ENCODE data around the gene YWHAG. TPM values are rescaled to one million over a fixed set of nuclear protein-coding genes. Genes with fewer than 3 reads are reported as not detected.

The YWHAG gene
- total and polyA plus RNA-seq, 9 of the 15 experiments (the other 6 are each of a cell fraction or from before 2014, with no cell fraction given), result 30.4 to 246 (median 94.5) TPM

- TF ChIP-seq NEUROD1 (IDR thresholded peaks at IDR 0.05; ENCODE audit: borderline replicate concordance, low read depth, low read length, partially characterized antibody) (peak; percentile 25), LEF1 (IDR thresholded peaks at IDR 0.05) (peak; percentile 80), SUPT5H (IDR thresholded peaks at IDR 0.05) (peak; percentile 69), PPARD (CRISPR knock-in tag; IDR thresholded peaks at IDR 0.05) (no peak), TAF7 (tag; IDR thresholded peaks at IDR 0.05) (no peak), MCM2 (IDR thresholded peaks at IDR 0.05; ENCODE audit: low read depth) (no peak), CAMTA2 (CRISPR knock-in tag; conservative IDR thresholded peaks at IDR 0.05) (no peak), NR4A1 (CRISPR knock-in tag; IDR thresholded peaks at IDR 0.05) (no peak), NR4A1 (tag; IDR thresholded peaks at IDR 0.05) (no peak), PYGO2 (tag; IDR thresholded peaks at IDR 0.05) (no peak), NR1H2 (CRISPR knock-in tag; IDR thresholded peaks at IDR 0.05) (no peak), MITF (IDR thresholded peaks at IDR 0.05) (no peak), HCFC1 (IDR thresholded peaks at IDR 0.05; ENCODE audit: low read depth, low read length) (0 out of 2 replicates have a peak, but pooled peaks have one; percentile 24), BHLHE40 (IDR thresholded peaks at IDR 0.05; ENCODE audit: low read length) (peak; percentile 35; the same call in 1 of the 2 replicates), RBM17 (IDR thresholded peaks at IDR 0.05; ENCODE audit: borderline replicate concordance, low read depth, low read length) (no peak), PHTF2 (CRISPR knock-in tag; IDR thresholded peaks at IDR 0.05) (peak; percentile 95; the same call in 1 of the 2 replicates), MNT (conservative IDR thresholded peaks at IDR 0.05) (peak; percentile 90 to 93), KDM4B (IDR thresholded peaks at IDR 0.05; ENCODE audit: borderline replicate concordance in 2 of 2, low read depth in 1 of 2) (0 out of 4 replicates have a peak, but pooled peaks of 1 of the 2 experiments have one; percentile 40), KLF6 (CRISPR knock-in tag; IDR thresholded peaks at IDR 0.05; ENCODE audit: borderline replicate concordance) (peak; percentile 57; the same call in 1 of the 2 replicates), MAFG (tag; conservative IDR thresholded peaks at IDR 0.05) (no peak), ZC3H11A (IDR thresholded peaks at IDR 0.05; ENCODE audit: low read depth, low read length) (no peak), THRB (CRISPR knock-in tag; conservative IDR thresholded peaks at IDR 0.05) (no peak), FOXA3 (CRISPR knock-in tag; conservative IDR thresholded peaks at IDR 0.05 in 1 of 2, IDR thresholded peaks at IDR 0.05 in 1 of 2) (no peak), ETV1 (tag; conservative IDR thresholded peaks at IDR 0.05; ENCODE audit: low read depth) (peak; percentile 73), ZNF23 (CRISPR knock-in tag; IDR thresholded peaks at IDR 0.05) (no peak)
These were observed 55.3 kb downstream of the YWHAG start (continued) for GRCh38 chr7:76303202-76304147.
